ENCODE results near the gene KIRREL1. TPM values are rescaled to one million over a fixed set of nuclear protein-coding genes. Genes with fewer than 3 reads are reported as not detected.

Gene KIRREL1
- polyA plus RNA-seq, 1 donor from 2014 or later: 12.9 TPM

GRCh38 chr1:158039380-158039779, 45.9 kb downstream of the KIRREL1 start:
- no peaks in the 10 kb centered on the region for H3F3A ChIP-seq (ENCODE audit: insufficient read depth, low read length, poor library complexity, severe bottlenecking)
- H2AFZ ChIP-seq (ENCODE audit: low read depth, low read length): no peak overlapping the region
- H3K27me3 ChIP-seq (ENCODE audit: insufficient read depth, low read depth, low read length): no peaks in the 10 kb centered on the region
- TF ChIP-seq POLR2AphosphoS5 (IDR thresholded peaks at IDR 0.05) (no peak), TAF1 (IDR thresholded peaks at IDR 0.05; ENCODE audit: low read depth) (no peak)
- H3K9me3 ChIP-seq (ENCODE audit: low read length): no peaks in the 10 kb centered on the region
- H3K36me3 ChIP-seq (ENCODE audit: insufficient read depth, low read length): no peaks in the 10 kb centered on the region
- peaks cover 3% of the 10 kb centered on the region for H3K79me2 ChIP-seq (replicated peaks; ENCODE audit: insufficient read depth, low read length)
- H3K9ac ChIP-seq (ENCODE audit: low read length): no peak overlapping the region
- no peak overlapping the region for H3K27ac ChIP-seq (ENCODE audit: low read length)
- H3K4me3 ChIP-seq (ENCODE audit: low read length): no peak overlapping the region
- H3K9me2 ChIP-seq (ENCODE audit: insufficient read depth, low read length): no peaks in the 10 kb centered on the region
- no peak overlapping the region for H3K4me2 ChIP-seq (ENCODE audit: low read length)
- no peaks in the 10 kb centered on the region for H4K20me1 ChIP-seq (ENCODE audit: insufficient read depth)

DNA sequence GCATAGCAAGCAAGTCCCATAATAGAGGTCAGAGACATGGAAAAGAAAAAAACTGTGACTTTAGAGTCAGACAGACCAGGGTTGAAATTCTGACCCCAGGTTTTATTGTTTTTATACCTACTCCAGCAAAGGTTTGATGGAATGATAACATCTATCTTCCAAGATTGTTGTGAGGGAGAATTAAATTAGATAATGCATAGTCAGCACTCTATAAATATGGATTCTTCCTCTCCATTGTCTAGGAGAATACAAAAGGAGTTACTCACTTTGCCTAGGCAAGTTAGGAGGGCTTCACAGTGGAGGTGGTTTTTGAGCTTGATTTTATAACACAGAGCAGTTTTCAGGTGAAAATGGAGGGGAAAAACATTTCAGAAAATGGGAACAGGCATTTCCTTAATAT, 46.9 kb downstream of the KIRREL1 start:
- no peaks in the 10 kb centered on the region for H3K36me3 ChIP-seq (ENCODE audit: insufficient read depth, low read length)
- no peak overlapping the region for H3K27ac ChIP-seq (ENCODE audit: low read length)
- H3K4me3 ChIP-seq (ENCODE audit: low read length): no peak overlapping the region
- no peaks in the 10 kb centered on the region for H3F3A ChIP-seq (ENCODE audit: insufficient read depth, low read length, poor library complexity, severe bottlenecking)
- no peaks in the 10 kb centered on the region for H3K9me3 ChIP-seq (ENCODE audit: low read length)
- no peaks in the 10 kb centered on the region for H3K9me2 ChIP-seq (ENCODE audit: insufficient read depth, low read length)
- H3K9ac ChIP-seq (ENCODE audit: low read length): no peak overlapping the region
- no peak for TF ChIP-seq REST (IDR thresholded peaks at IDR 0.05; ENCODE audit: borderline replicate concordance)
- H3K4me2 ChIP-seq (ENCODE audit: low read length): no peak overlapping the region
- H3K27me3 ChIP-seq (ENCODE audit: insufficient read depth, low read depth, low read length): no peaks in the 10 kb centered on the region
- no peak overlapping the region for H2AFZ ChIP-seq (ENCODE audit: low read depth, low read length)
- H4K20me1 ChIP-seq (ENCODE audit: insufficient read depth): no peaks in the 10 kb centered on the region
- peaks cover 3% of the 10 kb centered on the region for H3K79me2 ChIP-seq (replicated peaks; ENCODE audit: insufficient read depth, low read length)

DNA sequence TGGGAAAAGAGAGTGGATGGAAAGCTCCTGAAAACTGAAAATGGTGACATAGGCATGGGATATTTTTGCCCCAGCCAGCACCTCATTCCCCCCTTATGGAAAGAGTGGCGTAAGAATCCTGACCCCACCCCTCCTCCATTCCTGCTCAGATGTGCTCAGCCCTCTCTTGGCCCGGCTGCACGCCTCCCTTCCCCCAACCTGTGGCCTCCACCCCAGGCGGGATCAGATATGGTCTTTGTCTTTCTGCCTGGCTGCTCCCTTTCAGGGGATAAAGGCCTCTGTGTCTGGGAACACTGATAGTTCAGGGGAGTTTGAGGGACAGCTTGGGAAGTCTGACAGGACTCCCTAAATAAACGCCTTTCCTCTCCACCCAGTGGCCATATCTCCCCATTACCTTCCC, 49.8 kb downstream of the KIRREL1 start:
- TF ChIP-seq REST (IDR thresholded peaks at IDR 0.05; ENCODE audit: borderline replicate concordance): no peak
- no peak for TF ChIP-seq RAD21 (conservative IDR thresholded peaks at IDR 0.05)
- TF ChIP-seq TAF1 (IDR thresholded peaks at IDR 0.05; ENCODE audit: low read depth): no peak
- TF ChIP-seq EZH2 (IDR thresholded peaks at IDR 0.05; ENCODE audit: borderline replicate concordance, insufficient read depth, low read length, poor library complexity, severe bottlenecking): no peak
- TF ChIP-seq EP300 (conservative IDR thresholded peaks at IDR 0.05; ENCODE audit: poor library complexity, severe bottlenecking): no peak
- no peak for TF ChIP-seq POLR2AphosphoS5 (IDR thresholded peaks at IDR 0.05)
- no peak for TF ChIP-seq MXI1 (conservative IDR thresholded peaks at IDR 0.05; ENCODE audit: poor library complexity, severe bottlenecking)
- no peak for TF ChIP-seq SMC3 (conservative IDR thresholded peaks at IDR 0.05; ENCODE audit: poor library complexity)
- TF ChIP-seq CTCF (IDR thresholded peaks at IDR 0.05; ENCODE audit: poor library complexity, severe bottlenecking): no peak
- Histone ChIP-seq H3K9ac (ENCODE audit: low read length) (no peak overlapping the region), H4K20me1 (ENCODE audit: insufficient read depth) (no peaks in the 10 kb centered on the region), H3K4me2 (ENCODE audit: low read length) (no peak overlapping the region), H3K4me3 (ENCODE audit: low read length) (no peak overlapping the region), H2AFZ (ENCODE audit: low read depth, low read length) (no peak overlapping the region), H3K36me3 (ENCODE audit: insufficient read depth, low read length) (no peaks in the 10 kb centered on the region), H3K9me2 (ENCODE audit: insufficient read depth, low read length) (no peaks in the 10 kb centered on the region), H3F3A (ENCODE audit: insufficient read depth, low read length, poor library complexity, severe bottlenecking) (no peaks in the 10 kb centered on the region), H3K79me2 (replicated peaks; ENCODE audit: insufficient read depth, low read length) (peaks cover 3% of the 10 kb centered on the region), H3K9me3 (ENCODE audit: low read length) (no peaks in the 10 kb centered on the region), H3K27ac (ENCODE audit: low read length) (no peak overlapping the region), H3K27me3 (ENCODE audit: insufficient read depth, low read depth, low read length) (no peaks in the 10 kb centered on the region)

Data from neural cell (in vitro differentiated cells).